Bronchial epithelial cell (primary cell): ENCODE data around the gene HNRNPA0. TPM values are rescaled to one million over a fixed set of nuclear protein-coding genes. Genes with fewer than 3 reads are reported as not detected.

ENCODE experiments used
- DNase-seq: peaks from one replicate; pipeline ENCODE4 v3.0.0-alpha.2; 2010; ENCODE audit warnings: low read depth
- FAIRE-seq: peaks from 2 replicates; lab custom pipeline; 2011; peaks lifted over from hg19 to GRCh38; lab: Jason Lieb, UNC
- H3K27me3 ChIP-seq: 2 replicates; pipeline ENCODE4 v1.5.1; 2011; ENCODE audit warnings: low read length; ENCODE audit not compliant: control insufficient read depth, insufficient read depth
- H3K36me3 ChIP-seq: 2 replicates; pipeline ENCODE4 v1.5.1; 2011; ENCODE audit warnings: low read length; ENCODE audit not compliant: control insufficient read depth, insufficient read depth
- H3K4me3 ChIP-seq: 2 replicates; pipeline ENCODE4 v1.5.1; 2011; ENCODE audit warnings: mild to moderate bottlenecking, low read depth, low read length, control low read depth
- total RNA-seq: library from RNA; depleted of rRNA; stranded (reverse); fragments of >200 nt; gene quantifications from 2 replicates; pipeline ENCODE4 v1.2.1, GENCODE V29; 2014
- TF ChIP-seq, protein P1 (sequence below): IDR thresholded peaks from 2 replicates; pipeline ENCODE4 v1.5.1; 2011; ENCODE audit warnings: mild to moderate bottlenecking, moderate library complexity, low read length, control low read depth, inconsistent platforms; ENCODE audit not compliant: insufficient read depth, severe bottlenecking

HNRNPA0 gene
- total RNA-seq, 1 donor from 2014 or later, result 22.1 TPM

DNA sequence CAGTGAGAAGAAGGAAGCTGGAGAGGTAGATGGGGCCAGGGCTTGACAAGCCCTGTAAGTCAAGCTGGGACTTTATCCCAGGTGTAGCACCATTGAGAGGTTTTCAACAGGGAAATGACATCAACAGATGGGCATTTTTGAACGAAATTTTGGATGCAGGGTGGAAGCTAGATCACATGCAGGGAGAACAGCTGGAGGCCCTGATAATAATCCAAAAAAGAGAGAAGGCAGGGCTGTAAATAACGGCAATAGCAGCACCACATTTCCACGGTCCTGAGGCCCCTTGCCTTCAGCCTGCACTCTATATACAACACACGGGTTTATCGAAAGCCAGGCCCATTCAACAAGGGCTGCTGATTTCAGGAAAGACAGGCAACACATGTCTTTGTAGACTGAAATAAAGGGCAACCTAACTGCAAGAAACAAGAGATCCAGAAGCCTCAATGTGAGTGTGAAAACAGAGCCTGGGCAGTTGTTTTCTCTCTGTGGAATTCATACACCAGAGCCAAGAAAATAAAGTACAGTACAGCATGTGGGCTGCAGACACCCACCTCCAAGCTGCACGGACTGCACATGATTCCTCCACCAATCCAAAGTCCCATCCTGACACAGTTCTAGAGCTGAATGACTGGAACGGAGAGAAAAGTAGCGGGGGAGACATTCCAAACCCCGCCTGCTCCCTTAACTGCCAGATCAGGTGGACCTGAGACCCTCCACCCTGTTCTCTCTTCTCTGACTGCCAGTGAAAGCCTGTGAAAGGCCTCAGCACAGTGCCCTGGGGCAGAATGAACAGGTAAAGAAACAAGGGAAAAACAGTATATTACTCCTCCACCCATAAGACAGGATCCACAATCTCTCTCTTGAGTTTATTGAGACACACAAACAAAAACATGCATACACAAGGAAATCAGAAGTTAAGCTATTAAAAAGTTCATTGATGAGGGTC lies 54.6 kb downstream of the HNRNPA0 start:
- no peak for FAIRE-seq
- Histone ChIP-seq H3K27me3 (no peaks in the 10 kb centered on the region), H3K4me3 (no peak overlapping the region), H3K36me3 (no peaks in the 10 kb centered on the region)
- TF ChIP-seq, protein P1, sequence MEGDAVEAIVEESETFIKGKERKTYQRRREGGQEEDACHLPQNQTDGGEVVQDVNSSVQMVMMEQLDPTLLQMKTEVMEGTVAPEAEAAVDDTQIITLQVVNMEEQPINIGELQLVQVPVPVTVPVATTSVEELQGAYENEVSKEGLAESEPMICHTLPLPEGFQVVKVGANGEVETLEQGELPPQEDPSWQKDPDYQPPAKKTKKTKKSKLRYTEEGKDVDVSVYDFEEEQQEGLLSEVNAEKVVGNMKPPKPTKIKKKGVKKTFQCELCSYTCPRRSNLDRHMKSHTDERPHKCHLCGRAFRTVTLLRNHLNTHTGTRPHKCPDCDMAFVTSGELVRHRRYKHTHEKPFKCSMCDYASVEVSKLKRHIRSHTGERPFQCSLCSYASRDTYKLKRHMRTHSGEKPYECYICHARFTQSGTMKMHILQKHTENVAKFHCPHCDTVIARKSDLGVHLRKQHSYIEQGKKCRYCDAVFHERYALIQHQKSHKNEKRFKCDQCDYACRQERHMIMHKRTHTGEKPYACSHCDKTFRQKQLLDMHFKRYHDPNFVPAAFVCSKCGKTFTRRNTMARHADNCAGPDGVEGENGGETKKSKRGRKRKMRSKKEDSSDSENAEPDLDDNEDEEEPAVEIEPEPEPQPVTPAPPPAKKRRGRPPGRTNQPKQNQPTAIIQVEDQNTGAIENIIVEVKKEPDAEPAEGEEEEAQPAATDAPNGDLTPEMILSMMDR, result no peak
- no peak for DNase-seq

DNA sequence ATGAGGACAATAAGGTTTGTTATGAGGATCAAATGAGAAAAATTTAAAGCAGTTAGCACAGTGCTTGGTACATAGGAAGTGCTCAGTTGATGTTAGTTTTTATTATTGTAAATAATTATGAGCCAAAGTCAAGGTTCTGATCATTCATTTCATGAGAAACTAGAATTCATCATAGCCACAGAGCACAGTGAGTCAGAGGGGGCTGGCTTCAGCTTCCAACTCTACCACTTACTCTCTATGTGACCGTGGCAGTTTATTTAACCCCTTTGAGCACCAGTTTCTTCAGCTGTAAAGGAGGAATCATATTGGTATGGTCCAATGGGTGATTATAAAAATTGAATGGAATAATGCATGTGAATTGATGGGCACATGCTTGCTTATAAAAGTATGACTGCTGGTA lies 57.7 kb downstream of the HNRNPA0 start:
- no peak overlapping the region for H3K4me3 ChIP-seq
- FAIRE-seq (no peak), DNase-seq (no peak)
- no peaks in the 10 kb centered on the region for H3K27me3 ChIP-seq
- no peaks in the 10 kb centered on the region for H3K36me3 ChIP-seq
- TF ChIP-seq, protein P1, result no peak

DNA sequence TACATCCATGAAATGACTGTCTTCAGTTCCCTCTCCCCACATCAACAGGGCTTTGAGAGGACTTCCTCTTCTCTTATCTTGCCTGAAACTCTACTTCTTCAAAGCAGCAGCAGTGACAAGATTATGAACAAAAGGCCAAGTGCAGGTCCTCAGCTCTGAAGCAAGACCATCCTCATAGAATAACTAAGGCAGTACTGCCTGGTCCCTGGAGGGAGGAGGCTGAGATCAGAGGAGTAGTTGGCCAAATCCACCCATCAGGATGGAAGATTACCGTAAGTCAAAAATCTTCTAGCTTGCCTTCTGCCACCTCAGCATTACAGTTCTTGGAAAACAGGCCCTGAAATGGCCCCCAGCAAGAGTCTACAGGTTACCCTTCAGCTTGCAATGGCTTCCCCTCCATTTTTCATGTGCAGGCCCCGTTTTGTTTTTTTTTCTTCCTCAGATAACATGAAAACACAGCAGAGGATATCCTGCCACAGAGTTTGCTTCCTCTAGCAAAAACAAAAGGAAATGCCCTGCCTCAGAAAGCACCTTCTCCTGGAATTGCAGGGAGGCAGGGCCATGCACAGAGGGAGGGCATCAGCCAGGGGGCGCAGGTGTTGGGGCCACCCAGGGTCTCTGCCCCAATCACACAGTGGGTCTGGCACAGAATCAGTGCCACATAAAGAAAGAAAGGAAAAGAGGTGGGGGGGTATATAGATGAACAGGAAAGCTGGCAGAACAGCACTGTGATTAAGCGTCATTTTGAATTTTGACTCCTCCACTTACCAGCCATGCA lies 58.3 kb downstream of the HNRNPA0 start:
- FAIRE-seq (no peak), DNase-seq (no peak)
- no peak overlapping the region for H3K4me3 ChIP-seq
- H3K36me3 ChIP-seq, result no peaks in the 10 kb centered on the region
- TF ChIP-seq, protein P1, result no peak
- H3K27me3 ChIP-seq, result no peaks in the 10 kb centered on the region

Other genes with a start within 250 kb of the HNRNPA0 start
- 0.53 and 0.90 TPM in 2 replicates for gene KLHL3, start 18.3 kb downstream of the HNRNPA0 start, total RNA-seq
- not detected in 2 replicates for gene MYOT, start 113.5 kb upstream of the HNRNPA0 start, total RNA-seq
- gene PKD2L2, start 135.1 kb upstream of the HNRNPA0 start, total RNA-seq, result not detected in 2 replicates